ENCODE measurements around the gene PRPSAP2.

DNA sequence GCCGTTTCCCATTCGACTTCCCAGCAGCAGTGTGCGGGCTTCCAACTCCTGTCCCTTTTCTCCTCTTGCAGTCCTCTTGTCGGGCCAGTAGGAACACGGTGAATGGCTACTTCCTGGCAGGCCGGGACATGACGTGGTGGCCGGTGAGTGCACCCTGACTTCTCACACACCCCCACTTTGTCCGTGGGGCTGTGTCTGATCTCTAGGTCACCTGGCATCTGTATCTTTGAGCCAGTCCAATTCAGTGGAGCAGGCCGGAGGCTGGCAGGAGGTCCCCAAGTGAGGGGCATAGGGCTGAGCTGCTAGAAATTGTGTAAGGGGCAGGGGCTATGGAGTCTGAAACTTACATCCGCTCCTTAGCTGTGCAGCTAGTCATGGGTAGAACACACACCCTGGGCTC lies 100.7 kb downstream of the PRPSAP2 start:
- TF ChIP-seq POLR2AphosphoS5 (IDR thresholded peaks at IDR 0.05; ENCODE audit: borderline replicate concordance, low read depth, low read length), result no peak
- TF ChIP-seq EZH2 (IDR thresholded peaks at IDR 0.05), result no peak
- TF ChIP-seq FOXP2 (optimal IDR thresholded peaks at IDR 0.05; ENCODE audit: control extremely low read depth, extremely low read length, insufficient read depth), result no peak

Measured in SK-N-MC (cell line).